HepG2 (cell line): ENCODE measurements around the gene ABCC2. TPM values are rescaled to one million over a fixed set of nuclear protein-coding genes. Genes with fewer than 3 reads are reported as not detected.

Experiments
- CCDC6 ChIP-seq: sonication (generic); formaldehyde crosslinking; IDR thresholded peaks from 2 replicates; pipeline ENCODE4 v1.8.1; 2022; ENCODE audit warnings: mild to moderate bottlenecking, missing genetic modification reagents, moderate library complexity
- FOXA3 ChIP-seq: IDR thresholded peaks from 2 replicates; pipeline ENCODE4 v1.6.1; 2016; ENCODE audit warnings: missing genetic modification reagents, missing compliant biosample characterization
- GATAD2A ChIP-seq: IDR thresholded peaks from 2 replicates; pipeline ENCODE4 v1.6.1; 2016
- GFI1 ChIP-seq: sonication (generic); formaldehyde crosslinking; IDR thresholded peaks from 2 replicates; pipeline ENCODE4 v1.5.0; 2020; ENCODE audit warnings: missing genetic modification reagents, mild to moderate bottlenecking, borderline replicate concordance
- HNF4A ChIP-seq: sonication (generic); formaldehyde crosslinking; IDR thresholded peaks from 2 replicates; pipeline ENCODE4 v1.4.0; 2020; ENCODE audit warnings: missing genetic modification reagents
- HNF4G ChIP-seq, 2 experiments: sonication (generic) in 1 of 2; formaldehyde crosslinking in 1 of 2; IDR thresholded peaks; 2 replicates each; pipeline versions ENCODE4 v1.4.0 to v1.6.1; 2011 to 2020; ENCODE audit warnings: borderline replicate concordance in 2 of 2, low read depth in 2 of 2, mild to moderate bottlenecking in 2 of 2, low read length in 1 of 2, missing genetic modification reagents in 1 of 2, moderate library complexity in 1 of 2
- HNRNPL ChIP-seq: fragments of 200-400 bp; formaldehyde crosslinking; IDR thresholded peaks from 2 replicates; pipeline ENCODE4 v1.6.1; 2017; ENCODE audit warnings: mild to moderate bottlenecking, low read depth, low read length
- MTA1 ChIP-seq: sonication (generic); formaldehyde crosslinking; IDR thresholded peaks from 2 replicates; pipeline ENCODE4 v1.4.0; 2020; ENCODE audit warnings: missing genetic modification reagents, mild to moderate bottlenecking, borderline replicate concordance
- NFRKB ChIP-seq: fragments of 450-650 bp; IDR thresholded peaks from 2 replicates; pipeline ENCODE4 v1.6.1; 2017
- SIN3B ChIP-seq: fragments of 150-350 bp; IDR thresholded peaks from 2 replicates; pipeline ENCODE4 v1.6.1; 2014; ENCODE audit warnings: low read length
- SIX1 ChIP-seq: sonication (generic); formaldehyde crosslinking; IDR thresholded peaks from 2 replicates; pipeline ENCODE4 v1.4.0; 2020; ENCODE audit warnings: missing genetic modification reagents, borderline replicate concordance
- ZKSCAN5 ChIP-seq: sonication (generic); formaldehyde crosslinking; IDR thresholded peaks from 2 replicates; pipeline ENCODE4 v1.5.1; 2020; ENCODE audit warnings: mild to moderate bottlenecking, missing genetic modification reagents
- ZMYM3 ChIP-seq: sonication (generic); formaldehyde crosslinking; IDR thresholded peaks from 2 replicates; pipeline ENCODE4 v1.5.1; 2020; ENCODE audit warnings: mild to moderate bottlenecking, missing genetic modification reagents
- ZMYM4 ChIP-seq: sonication (generic); formaldehyde crosslinking; IDR thresholded peaks from 2 replicates; pipeline ENCODE4 v1.8.1; 2023; ENCODE audit warnings: mild to moderate bottlenecking, missing genetic modification reagents
- ZNF121 ChIP-seq: sonication (generic); formaldehyde crosslinking; IDR thresholded peaks from 2 replicates; pipeline ENCODE4 v1.5.0; 2020; ENCODE audit warnings: mild to moderate bottlenecking, missing genetic modification reagents
- polyA plus RNA-seq, 8 experiments: library from polyadenylated mRNA; depleted of rRNA in 3 of 8; stranded (reverse) in 7 of 8; unstranded in 1 of 8; fragments of >200 nt; fragmentation: Illumina TruSeq in 4 of 8; extraction: Trizol in 4 of 8; gene quantifications; 2 replicates each; pipeline versions ENCODE4 v1.2.1 to v1.2.3, GENCODE V29; 2011 to 2016; ENCODE audit warnings: low read depth in 4 of 8, missing spikeins in 1 of 8, mixed read lengths in 1 of 8; ENCODE audit not compliant: insufficient read depth in 1 of 8
- total RNA-seq, 5 experiments: library from RNA; depleted of rRNA; stranded (reverse); fragments of >200 nt; fragmentation: Illumina TruSeq; extraction: Trizol; gene quantifications; 2 replicates each; pipeline ENCODE4 v1.2.3, GENCODE V29; 2016; ENCODE audit warnings: low read depth in 1 of 5
- TF ChIP-seq, protein P1 (sequence below): sonication (generic); formaldehyde crosslinking; conservative IDR thresholded peaks from 2 replicates; pipeline ENCODE4 v1.4.0; 2020; ENCODE audit warnings: mild to moderate bottlenecking, missing genetic modification reagents, moderate library complexity
- TF ChIP-seq, protein P2 (sequence below): sonication (generic); formaldehyde crosslinking; IDR thresholded peaks from 2 replicates; pipeline ENCODE4 v1.9.0; 2022; ENCODE audit warnings: missing genetic modification reagents, mild to moderate bottlenecking, borderline replicate concordance

The ABCC2 gene
- total and polyA plus RNA-seq, 2 of the 13 experiments (the other 11 are each of a cell fraction or from before 2014, with no cell fraction given), result 181 to 497 TPM

DNA sequence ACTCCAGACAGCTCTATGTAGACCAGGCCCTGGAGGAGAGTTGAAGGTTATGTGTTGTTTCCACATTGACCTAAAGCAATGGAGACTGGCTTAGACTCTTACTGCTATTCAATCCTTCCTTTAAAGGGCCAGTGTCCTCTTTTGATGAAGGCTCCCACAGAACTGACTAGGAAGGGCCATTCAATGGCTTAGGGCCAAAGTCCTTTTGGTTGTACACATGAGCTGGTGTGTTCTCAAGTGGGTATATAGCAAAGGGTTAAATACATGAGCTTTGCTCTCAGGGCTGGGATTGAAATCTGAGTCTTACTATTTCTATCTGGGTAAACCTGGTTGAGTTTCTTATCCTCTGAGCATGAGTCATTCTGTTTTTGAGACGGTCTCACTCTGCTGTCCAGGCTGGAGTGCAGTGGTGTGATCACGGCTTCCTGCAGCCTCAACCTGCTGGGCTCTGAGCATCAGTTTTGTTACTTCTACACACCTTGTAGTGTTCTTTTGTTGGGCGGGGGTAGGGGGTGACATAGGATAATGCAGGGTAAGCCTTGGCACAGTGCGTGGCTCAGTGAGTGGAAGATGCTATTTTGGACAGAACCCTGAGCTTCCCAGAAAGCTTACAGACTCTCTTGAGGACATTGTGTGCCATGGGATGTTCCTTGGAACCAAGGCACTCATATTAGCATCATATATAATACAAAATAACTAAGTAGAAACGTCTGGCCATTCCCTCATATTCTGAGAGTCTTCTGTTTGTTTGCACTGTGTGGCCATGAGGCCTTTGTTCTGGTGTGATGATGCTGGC, 90.1 kb downstream of the ABCC2 start (continued):
- TF ChIP-seq MTA1 (CRISPR knock-in tag) (0 out of 2 replicates have a peak, but pooled peaks have one; percentile 12), ZNF121 (CRISPR knock-in tag) (peak; percentile 94), FOXA3 (CRISPR knock-in tag) (peak; percentile 54), ZMYM3 (CRISPR knock-in tag) (peak; percentile 27; the same call in 1 of the 2 replicates), HNF4A (CRISPR knock-in tag) (peak; percentile 86), CCDC6 (0 out of 2 replicates have a peak, but pooled peaks have one; percentile 25), NFRKB (no peak), ZMYM4 (CRISPR knock-in tag) (peak; percentile 42; the same call in 1 of the 2 replicates), GFI1 (CRISPR knock-in tag) (peak; percentile 55; the same call in 1 of the 2 replicates), HNRNPL (no peak), GATAD2A (CRISPR knock-in tag) (peak; percentile 71), ZKSCAN5 (no peak), SIX1 (CRISPR knock-in tag) (0 out of 2 replicates have a peak, but pooled peaks have one; percentile 18), SIN3B (no peak), HNF4G (IDR thresholded peaks at IDR 0.05; ENCODE audit: borderline replicate concordance, low read depth, low read length) (peak; percentile 83), HNF4G (CRISPR knock-in tag; IDR thresholded peaks at IDR 0.05; ENCODE audit: borderline replicate concordance, low read depth) (no peak)
- TF ChIP-seq, protein P1, sequence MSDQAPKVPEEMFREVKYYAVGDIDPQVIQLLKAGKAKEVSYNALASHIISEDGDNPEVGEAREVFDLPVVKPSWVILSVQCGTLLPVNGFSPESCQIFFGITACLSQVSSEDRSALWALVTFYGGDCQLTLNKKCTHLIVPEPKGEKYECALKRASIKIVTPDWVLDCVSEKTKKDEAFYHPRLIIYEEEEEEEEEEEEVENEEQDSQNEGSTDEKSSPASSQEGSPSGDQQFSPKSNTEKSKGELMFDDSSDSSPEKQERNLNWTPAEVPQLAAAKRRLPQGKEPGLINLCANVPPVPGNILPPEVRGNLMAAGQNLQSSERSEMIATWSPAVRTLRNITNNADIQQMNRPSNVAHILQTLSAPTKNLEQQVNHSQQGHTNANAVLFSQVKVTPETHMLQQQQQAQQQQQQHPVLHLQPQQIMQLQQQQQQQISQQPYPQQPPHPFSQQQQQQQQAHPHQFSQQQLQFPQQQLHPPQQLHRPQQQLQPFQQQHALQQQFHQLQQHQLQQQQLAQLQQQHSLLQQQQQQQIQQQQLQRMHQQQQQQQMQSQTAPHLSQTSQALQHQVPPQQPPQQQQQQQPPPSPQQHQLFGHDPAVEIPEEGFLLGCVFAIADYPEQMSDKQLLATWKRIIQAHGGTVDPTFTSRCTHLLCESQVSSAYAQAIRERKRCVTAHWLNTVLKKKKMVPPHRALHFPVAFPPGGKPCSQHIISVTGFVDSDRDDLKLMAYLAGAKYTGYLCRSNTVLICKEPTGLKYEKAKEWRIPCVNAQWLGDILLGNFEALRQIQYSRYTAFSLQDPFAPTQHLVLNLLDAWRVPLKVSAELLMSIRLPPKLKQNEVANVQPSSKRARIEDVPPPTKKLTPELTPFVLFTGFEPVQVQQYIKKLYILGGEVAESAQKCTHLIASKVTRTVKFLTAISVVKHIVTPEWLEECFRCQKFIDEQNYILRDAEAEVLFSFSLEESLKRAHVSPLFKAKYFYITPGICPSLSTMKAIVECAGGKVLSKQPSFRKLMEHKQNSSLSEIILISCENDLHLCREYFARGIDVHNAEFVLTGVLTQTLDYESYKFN (CRISPR knock-in tag), result peak; percentile 46
- TF ChIP-seq, protein P2, sequence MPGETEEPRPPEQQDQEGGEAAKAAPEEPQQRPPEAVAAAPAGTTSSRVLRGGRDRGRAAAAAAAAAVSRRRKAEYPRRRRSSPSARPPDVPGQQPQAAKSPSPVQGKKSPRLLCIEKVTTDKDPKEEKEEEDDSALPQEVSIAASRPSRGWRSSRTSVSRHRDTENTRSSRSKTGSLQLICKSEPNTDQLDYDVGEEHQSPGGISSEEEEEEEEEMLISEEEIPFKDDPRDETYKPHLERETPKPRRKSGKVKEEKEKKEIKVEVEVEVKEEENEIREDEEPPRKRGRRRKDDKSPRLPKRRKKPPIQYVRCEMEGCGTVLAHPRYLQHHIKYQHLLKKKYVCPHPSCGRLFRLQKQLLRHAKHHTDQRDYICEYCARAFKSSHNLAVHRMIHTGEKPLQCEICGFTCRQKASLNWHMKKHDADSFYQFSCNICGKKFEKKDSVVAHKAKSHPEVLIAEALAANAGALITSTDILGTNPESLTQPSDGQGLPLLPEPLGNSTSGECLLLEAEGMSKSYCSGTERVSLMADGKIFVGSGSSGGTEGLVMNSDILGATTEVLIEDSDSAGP (CRISPR knock-in tag), result peak; percentile 97
